Measurements from ENCODE around the gene PHLPP1.

PHLPP1 gene

GRCh38 chr18:62977512-62977911 lies 262.2 kb downstream of the PHLPP1 start:
- no peak overlapping the region for H4K91ac ChIP-seq (ENCODE audit: low read length)
- peaks cover 1% of the 10 kb centered on the region for H3K79me1 ChIP-seq (replicated peaks; ENCODE audit: low read length, poor library complexity, severe bottlenecking)
- H2BK15ac ChIP-seq (ENCODE audit: low read depth, poor library complexity, severe bottlenecking), result no peak overlapping the region
- no peak overlapping the region for H4K8ac ChIP-seq (ENCODE audit: low read length)
- WGBS, result 100% methylated on average over 3 of the region's 4 CpGs
- H3K36me3 ChIP-seq (ENCODE audit: control insufficient read depth in 1 of 2, insufficient read depth in 2 of 2, low read depth in 1 of 2, low read length in 2 of 2), result peaks cover 30 to 32% of the 10 kb centered on the region in 2 experiments
- no peak overlapping the region for H3K4me2 ChIP-seq (ENCODE audit: low read length, poor library complexity, severe bottlenecking)
- H2BK120ac ChIP-seq (ENCODE audit: low read depth, low read length), result no peak overlapping the region
- no peak overlapping the region for H3K14ac ChIP-seq (ENCODE audit: low read length in 2 of 2)
- H3K9me3 ChIP-seq (ENCODE audit: control insufficient read depth, low read length), result no peaks in the 10 kb centered on the region
- no peak overlapping the region for H3K4ac ChIP-seq (ENCODE audit: low read depth in 1 of 2, low read length in 2 of 2)
- no peak overlapping the region for H3K4me3 ChIP-seq (ENCODE audit: insufficient read depth in 1 of 2, low read depth in 1 of 2, low read length in 2 of 2)
- peaks cover 5% of the 10 kb centered on the region for H3K4me1 ChIP-seq (ENCODE audit: control insufficient read depth, insufficient read depth, low read depth, low read length)
- H2BK12ac ChIP-seq (ENCODE audit: low read length in 2 of 2), result no peak overlapping the region
- no peak overlapping the region for H2BK5ac ChIP-seq (ENCODE audit: low read depth, low read length, poor library complexity, severe bottlenecking)
- no peak overlapping the region for H3K23ac ChIP-seq (ENCODE audit: low read length in 2 of 2)
- peak overlapping the region in 1 of 2 experiments; percentile 14 for H3K18ac ChIP-seq (ENCODE audit: low read depth in 1 of 2, low read length in 2 of 2)
- DNase-seq, result no peak
- H3K27ac ChIP-seq (ENCODE audit: low read length, poor library complexity, severe bottlenecking), result no peak overlapping the region
- no peak overlapping the region for H2AFZ ChIP-seq (ENCODE audit: low read depth, low read length)
- H3K9ac ChIP-seq (ENCODE audit: low read length), result no peak overlapping the region
- peaks cover 0 to 12% of the 10 kb centered on the region in 2 experiments for H3K27me3 ChIP-seq (ENCODE audit: control insufficient read depth in 1 of 2, insufficient read depth in 1 of 2, low read length in 2 of 2)
- no peak overlapping the region for H2AK5ac ChIP-seq (ENCODE audit: low read length, severe bottlenecking)

- DNase-seq, result no peak
- Histone ChIP-seq H3K23ac (ENCODE audit: low read length in 2 of 2) (no peak overlapping the region), H3K4ac (ENCODE audit: low read depth in 1 of 2, low read length in 2 of 2) (no peak overlapping the region), H3K27ac (ENCODE audit: low read length, poor library complexity, severe bottlenecking) (no peak overlapping the region), H2BK15ac (ENCODE audit: low read depth, poor library complexity, severe bottlenecking) (no peak overlapping the region), H3K4me3 (ENCODE audit: insufficient read depth in 1 of 2, low read depth in 1 of 2, low read length in 2 of 2) (no peak overlapping the region), H3K36me3 (ENCODE audit: control insufficient read depth in 1 of 2, insufficient read depth in 2 of 2, low read depth in 1 of 2, low read length in 2 of 2) (peaks cover 26 to 32% of the 10 kb centered on the region in 2 experiments), H3K9ac (ENCODE audit: low read length) (no peak overlapping the region), H2BK5ac (ENCODE audit: low read depth, low read length, poor library complexity, severe bottlenecking) (no peak overlapping the region), H2AFZ (ENCODE audit: low read depth, low read length) (no peak overlapping the region), H3K14ac (ENCODE audit: low read length in 2 of 2) (peak overlapping the region in 1 of 2 experiments; percentile 29), H3K4me2 (ENCODE audit: low read length, poor library complexity, severe bottlenecking) (no peak overlapping the region), H2BK120ac (ENCODE audit: low read depth, low read length) (no peak overlapping the region), H3K79me1 (replicated peaks; ENCODE audit: low read length, poor library complexity, severe bottlenecking) (peaks cover 1% of the 10 kb centered on the region), H3K4me1 (ENCODE audit: control insufficient read depth, insufficient read depth, low read depth, low read length) (peaks cover 6% of the 10 kb centered on the region), H4K91ac (ENCODE audit: low read length) (peak overlapping the region; percentile 25), H3K27me3 (ENCODE audit: control insufficient read depth in 1 of 2, insufficient read depth in 1 of 2, low read length in 2 of 2) (peaks cover 0 to 12% of the 10 kb centered on the region in 2 experiments), H3K9me3 (ENCODE audit: control insufficient read depth, low read length) (no peaks in the 10 kb centered on the region), H3K18ac (ENCODE audit: low read depth in 1 of 2, low read length in 2 of 2) (no peak overlapping the region), H4K8ac (ENCODE audit: low read length) (peak overlapping the region; percentile 19), H2AK5ac (ENCODE audit: low read length, severe bottlenecking) (no peak overlapping the region), H2BK12ac (ENCODE audit: low read length in 2 of 2) (peak overlapping the region; percentile 11 to 12)
- WGBS, result 98% methylated on average over 42 of the region's 42 CpGs
Measured at GRCh38 chr18:62978251-62979049, 263.1 kb downstream of the PHLPP1 start.

GRCh38 chr18:62979176-62979575 lies 263.8 kb downstream of the PHLPP1 start:
- H3K79me1 ChIP-seq (replicated peaks; ENCODE audit: low read length, poor library complexity, severe bottlenecking), result peaks cover 1% of the 10 kb centered on the region
- no peaks in the 10 kb centered on the region for H3K9me3 ChIP-seq (ENCODE audit: control insufficient read depth, low read length)
- no peak overlapping the region for H3K4me3 ChIP-seq (ENCODE audit: insufficient read depth in 1 of 2, low read depth in 1 of 2, low read length in 2 of 2)
- H3K23ac ChIP-seq (ENCODE audit: low read length in 2 of 2), result no peak overlapping the region
- H4K91ac ChIP-seq (ENCODE audit: low read length), result no peak overlapping the region
- no peak overlapping the region for H3K4me2 ChIP-seq (ENCODE audit: low read length, poor library complexity, severe bottlenecking)
- no peak overlapping the region for H2BK5ac ChIP-seq (ENCODE audit: low read depth, low read length, poor library complexity, severe bottlenecking)
- H2AK5ac ChIP-seq (ENCODE audit: low read length, severe bottlenecking), result no peak overlapping the region
- H3K27me3 ChIP-seq (ENCODE audit: control insufficient read depth in 1 of 2, insufficient read depth in 1 of 2, low read length in 2 of 2), result peaks cover 0 to 12% of the 10 kb centered on the region in 2 experiments
- peak overlapping the region in 1 of 2 experiments; percentile 12 for H2BK12ac ChIP-seq (ENCODE audit: low read length in 2 of 2)
- H3K18ac ChIP-seq (ENCODE audit: low read depth in 1 of 2, low read length in 2 of 2), result no peak overlapping the region
- H3K4me1 ChIP-seq (ENCODE audit: control insufficient read depth, insufficient read depth, low read depth, low read length), result peaks cover 6% of the 10 kb centered on the region
- peaks cover 26 to 32% of the 10 kb centered on the region in 2 experiments for H3K36me3 ChIP-seq (ENCODE audit: control insufficient read depth in 1 of 2, insufficient read depth in 2 of 2, low read depth in 1 of 2, low read length in 2 of 2)
- no peak overlapping the region for H3K4ac ChIP-seq (ENCODE audit: low read depth in 1 of 2, low read length in 2 of 2)
- no peak overlapping the region for H3K27ac ChIP-seq (ENCODE audit: low read length, poor library complexity, severe bottlenecking)
- peak; percentile 92 for DNase-seq
- no peak overlapping the region for H3K9ac ChIP-seq (ENCODE audit: low read length)
- peak overlapping the region; percentile 39 for H4K8ac ChIP-seq (ENCODE audit: low read length)
- no peak overlapping the region for H2BK15ac ChIP-seq (ENCODE audit: low read depth, poor library complexity, severe bottlenecking)
- WGBS, result 84% methylated on average over 7 of the region's 13 CpGs
- H2BK120ac ChIP-seq (ENCODE audit: low read depth, low read length), result no peak overlapping the region
- peak overlapping the region in 1 of 2 experiments; percentile 29 for H3K14ac ChIP-seq (ENCODE audit: low read length in 2 of 2)
- no peak overlapping the region for H2AFZ ChIP-seq (ENCODE audit: low read depth, low read length)

- no peak overlapping the region for H3K18ac ChIP-seq (ENCODE audit: low read depth in 1 of 2, low read length in 2 of 2)
- peak; percentile 23 for DNase-seq
- no peak overlapping the region for H2AFZ ChIP-seq (ENCODE audit: low read depth, low read length)
- no peak overlapping the region for H2BK15ac ChIP-seq (ENCODE audit: low read depth, poor library complexity, severe bottlenecking)
- peaks cover 0 to 12% of the 10 kb centered on the region in 2 experiments for H3K27me3 ChIP-seq (ENCODE audit: control insufficient read depth in 1 of 2, insufficient read depth in 1 of 2, low read length in 2 of 2)
- no peak overlapping the region for H3K4me3 ChIP-seq (ENCODE audit: insufficient read depth in 1 of 2, low read depth in 1 of 2, low read length in 2 of 2)
- no peak overlapping the region for H3K4me2 ChIP-seq (ENCODE audit: low read length, poor library complexity, severe bottlenecking)
- H2AK5ac ChIP-seq (ENCODE audit: low read length, severe bottlenecking), result no peak overlapping the region
- H3K9ac ChIP-seq (ENCODE audit: low read length), result no peak overlapping the region
- H3K79me1 ChIP-seq (replicated peaks; ENCODE audit: low read length, poor library complexity, severe bottlenecking), result no peaks in the 10 kb centered on the region
- H3K27ac ChIP-seq (ENCODE audit: low read length, poor library complexity, severe bottlenecking), result no peak overlapping the region
- H2BK5ac ChIP-seq (ENCODE audit: low read depth, low read length, poor library complexity, severe bottlenecking), result no peak overlapping the region
- no peaks in the 10 kb centered on the region for H3K9me3 ChIP-seq (ENCODE audit: control insufficient read depth, low read length)
- H3K4ac ChIP-seq (ENCODE audit: low read depth in 1 of 2, low read length in 2 of 2), result no peak overlapping the region
- H2BK12ac ChIP-seq (ENCODE audit: low read length in 2 of 2), result peak overlapping the region in 1 of 2 experiments; percentile 57
- H3K14ac ChIP-seq (ENCODE audit: low read length in 2 of 2), result peak overlapping the region in 1 of 2 experiments; percentile 88
- no peak overlapping the region for H3K23ac ChIP-seq (ENCODE audit: low read length in 2 of 2)
- H4K91ac ChIP-seq (ENCODE audit: low read length), result no peak overlapping the region
- H3K4me1 ChIP-seq (ENCODE audit: control insufficient read depth, insufficient read depth, low read depth, low read length), result peaks cover 6% of the 10 kb centered on the region
- WGBS, result 80% methylated on average over 4 of the region's 4 CpGs
- H2BK120ac ChIP-seq (ENCODE audit: low read depth, low read length), result no peak overlapping the region
- no peak overlapping the region for H4K8ac ChIP-seq (ENCODE audit: low read length)
- H3K36me3 ChIP-seq (ENCODE audit: control insufficient read depth in 1 of 2, insufficient read depth in 2 of 2, low read depth in 1 of 2, low read length in 2 of 2), result peaks cover 26 to 32% of the 10 kb centered on the region in 2 experiments
Measured at GRCh38 chr18:62979900-62980299, 264.6 kb downstream of the PHLPP1 start.
